ENCODE measurements around the gene NID1. TPM values are rescaled to one million over a fixed set of nuclear protein-coding genes. Genes with fewer than 3 reads are reported as not detected.

Gene NID1
- total RNA-seq, 4 donors from 2014 or later: 131 to 458 (median 203) TPM

- no peak for ATAC-seq (ENCODE audit: low FRiP score)
- no peak for DNase-seq (ENCODE audit: low spot score)
- no peak for TF ChIP-seq CTCF (IDR thresholded peaks at IDR 0.05)
Observed at GRCh38 chr1:236058141-236058934, 6.6 kb downstream of the NID1 start.

GRCh38 chr1:236057546-236057945 lies 7.3 kb downstream of the NID1 start:
- DNase-seq (ENCODE audit: low spot score): no peak
- no peak for ATAC-seq (ENCODE audit: low FRiP score)
- no peak for TF ChIP-seq CTCF (IDR thresholded peaks at IDR 0.05)

GRCh38 chr1:236052232-236052993 lies 12.5 kb downstream of the NID1 start:
- no peak for DNase-seq (ENCODE audit: low spot score)
- ATAC-seq (ENCODE audit: low FRiP score): no peak
- no peak for TF ChIP-seq CTCF (IDR thresholded peaks at IDR 0.05)

- ATAC-seq (ENCODE audit: low FRiP score): no peak
- TF ChIP-seq CTCF (IDR thresholded peaks at IDR 0.05): no peak
Observed at GRCh38 chr1:236051242-236051791, 13.6 kb downstream of the NID1 start.

GRCh38 chr1:236045771-236046170 lies 19.1 kb downstream of the NID1 start:
- DNase-seq (ENCODE audit: low spot score) (no peak), ATAC-seq (ENCODE audit: low FRiP score) (no peak)
- TF ChIP-seq CTCF (IDR thresholded peaks at IDR 0.05): no peak

More at GRCh38 chr1:236051242-236051791, 13.6 kb downstream of the NID1 start:
- DNase-seq (ENCODE audit: low spot score): no peak

GRCh38 chr1:236044341-236044740 lies 20.5 kb downstream of the NID1 start:
- no peak for DNase-seq (ENCODE audit: low spot score)
- TF ChIP-seq CTCF (IDR thresholded peaks at IDR 0.05): no peak
- ATAC-seq (ENCODE audit: low FRiP score): no peak
